LHCN-M2 (cell line): Measurements from ENCODE around the gene CCL17. TPM values are rescaled to one million over a fixed set of nuclear protein-coding genes. Genes with fewer than 3 reads are reported as not detected.
"Not testable (repeated sequence)": the region's sequence is repeated elsewhere in the genome, so short reads cannot be mapped to it uniquely, and the experiment has no call there.

Experiments
- DNase-seq: peaks from one replicate; pipeline ENCODE4 v3.0.0-alpha.2; 2012; ENCODE audit warnings: low read depth
- total RNA-seq: library from RNA; depleted of rRNA; stranded (reverse); fragments of >200 nt; gene quantifications from 2 replicates; pipeline ENCODE4 v1.2.3, GENCODE V29; 2014

The CCL17 gene
- total RNA-seq, 1 experiment from 2014 or later = not detected

GRCh38 chr16:57395026-57395425 is 9.5 kb upstream of the CCL17 start:
- DNase-seq = no peak

DNA sequence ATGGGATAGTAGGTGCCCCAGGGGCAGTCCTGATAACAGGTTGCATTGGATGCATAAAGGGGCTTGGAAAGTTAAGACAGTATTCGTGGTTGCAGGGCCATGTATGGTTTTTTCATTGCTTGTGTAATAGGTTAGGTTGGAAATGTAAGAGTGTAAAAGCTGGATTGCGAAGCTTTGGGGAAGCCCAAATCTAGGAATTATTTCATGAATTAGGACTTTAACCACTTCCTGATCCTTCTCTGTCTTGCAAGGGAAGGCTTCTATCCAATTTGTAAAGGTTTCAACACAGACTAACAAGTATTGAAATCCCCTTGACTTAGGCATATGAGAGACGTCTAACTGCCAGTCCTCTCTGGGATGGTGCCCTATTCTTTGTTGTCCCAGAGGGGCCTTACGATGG is 7.8 kb upstream of the CCL17 start:
- no peak for DNase-seq

GRCh38 chr16:57397493-57397892 is 7.1 kb upstream of the CCL17 start:
- not testable (repeated sequence) for DNase-seq

DNA sequence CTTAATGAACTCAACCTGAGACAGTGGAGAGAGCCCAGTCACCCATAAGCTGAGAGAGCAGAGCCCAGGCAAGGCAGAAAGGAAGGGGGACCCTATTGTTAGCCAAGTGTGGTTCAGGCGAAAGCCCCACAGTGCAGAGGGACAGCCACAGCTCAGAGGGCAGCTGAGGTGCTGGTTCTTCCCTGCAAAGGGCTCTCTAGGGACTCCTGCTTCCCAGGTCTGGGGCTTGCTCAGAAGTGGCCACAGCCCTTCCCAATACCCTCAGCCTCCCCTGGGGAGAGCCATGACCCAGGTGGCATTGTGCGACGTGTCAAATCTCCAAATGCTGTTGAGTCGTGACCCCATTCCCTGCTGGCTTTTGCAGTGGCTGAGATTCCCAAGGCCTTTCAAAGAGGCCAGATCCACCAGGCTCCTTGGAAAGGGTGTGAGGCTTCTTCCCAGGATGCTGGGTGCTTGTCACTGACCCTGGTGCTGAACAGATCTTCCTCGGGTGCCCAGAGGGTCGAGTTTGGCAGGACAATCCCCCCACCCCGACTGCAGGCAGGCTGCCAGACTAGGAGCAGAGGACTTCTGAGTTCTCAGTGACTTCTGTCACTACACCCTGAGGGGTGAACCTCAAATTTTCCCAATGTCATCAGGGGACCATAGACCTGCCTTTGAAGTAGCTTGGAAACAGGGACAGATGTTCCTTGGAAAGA is 2.5 kb upstream of the CCL17 start:
- no peak for DNase-seq

- no peak for DNase-seq
These were observed 530 bp downstream of the CCL17 start for GRCh38 chr16:57405097-57405496.

DNA sequence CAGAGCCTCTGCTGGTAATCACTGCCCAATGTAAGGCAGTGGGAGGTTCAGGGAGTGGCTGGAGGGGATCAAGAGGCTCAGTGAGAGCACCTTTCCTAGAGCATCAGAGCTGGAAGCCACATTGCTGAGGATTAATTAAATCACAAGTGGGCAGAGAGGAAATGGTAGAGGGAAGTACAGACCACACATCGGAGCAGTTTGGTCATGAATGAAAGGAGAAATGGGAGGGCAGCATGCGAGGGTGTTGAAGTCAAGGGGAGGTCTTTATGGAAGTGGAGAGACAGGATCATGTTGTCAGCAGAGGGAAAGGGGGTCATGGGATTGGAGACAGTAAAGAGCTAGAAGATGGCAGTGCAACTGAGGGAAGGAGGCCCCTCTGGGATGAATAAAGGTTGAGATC is 2.3 kb downstream of the CCL17 start:
- no peak for DNase-seq

DNA sequence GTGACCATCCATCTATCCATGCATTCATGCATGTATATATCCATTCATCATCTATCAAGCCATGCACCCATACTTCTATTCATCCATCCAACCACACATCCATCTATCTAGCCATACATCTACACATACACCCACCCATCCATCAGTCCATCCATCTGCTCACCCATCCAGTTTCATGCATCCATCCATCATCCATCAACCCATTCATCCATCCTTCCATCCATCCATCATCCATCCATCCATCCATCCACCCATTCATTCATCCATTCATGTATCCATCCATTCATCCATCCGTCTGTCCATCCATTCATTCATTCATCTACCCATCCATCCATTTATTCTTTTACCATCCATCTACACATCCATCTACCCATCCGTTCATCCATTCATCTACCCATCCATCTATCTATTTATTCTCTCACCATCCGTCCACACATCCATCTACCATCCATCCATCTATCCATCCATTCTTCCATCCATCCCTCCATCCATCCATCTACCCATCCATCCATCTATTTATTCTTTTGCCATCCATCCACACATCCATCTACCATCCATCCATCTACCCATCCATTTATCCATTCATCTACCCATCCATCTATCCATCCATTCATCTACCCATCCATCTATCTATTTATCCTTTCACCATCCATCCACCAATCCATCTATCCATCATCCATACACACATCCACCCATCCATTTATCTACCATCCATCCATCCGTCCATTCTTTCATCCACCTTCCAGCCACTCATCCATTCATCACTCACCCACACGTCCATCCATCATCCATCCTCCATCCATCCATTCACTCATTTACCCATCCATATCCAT is 3.2 kb downstream of the CCL17 start:
- DNase-seq = no peak

GRCh38 chr16:57409065-57409464 is 4.5 kb downstream of the CCL17 start:
- DNase-seq = no peak

- DNase-seq = peak; percentile 32
These were observed 5.5 kb downstream of the CCL17 start for GRCh38 chr16:57409870-57410587.

DNA sequence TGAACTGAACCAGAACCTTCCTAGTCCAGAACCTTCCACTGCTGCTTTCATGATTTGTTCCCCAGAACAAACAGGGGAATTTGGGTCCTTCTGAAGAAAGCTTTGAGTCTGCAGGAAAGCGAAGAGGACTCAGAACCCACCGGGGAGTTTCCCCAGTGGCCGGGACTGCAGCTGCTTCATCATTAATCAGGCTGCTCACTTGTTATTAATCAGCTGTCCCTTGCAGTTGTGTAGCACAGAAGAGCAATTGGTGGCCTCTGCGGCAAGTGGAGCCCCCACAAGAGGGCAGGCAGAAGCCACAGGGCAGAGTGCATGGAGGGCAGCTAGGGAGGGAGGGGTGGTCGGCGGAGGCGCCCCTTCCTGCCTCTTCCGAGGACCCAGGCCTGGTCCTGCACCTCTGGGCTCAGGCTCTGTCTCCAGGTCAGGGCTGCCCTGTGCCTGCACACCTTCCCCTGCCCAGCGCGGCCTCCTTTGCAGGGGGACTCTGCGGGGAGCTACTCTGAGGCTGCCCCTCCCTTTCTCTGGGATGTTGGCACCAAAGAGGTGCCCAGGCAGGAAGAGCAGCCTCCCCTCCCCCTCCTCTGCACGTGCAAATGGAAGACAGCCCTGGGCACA is 6.9 kb downstream of the CCL17 start:
- peak; percentile 65 for DNase-seq

GRCh38 chr16:57412584-57412983 is 8.0 kb downstream of the CCL17 start:
- DNase-seq = no peak

DNA sequence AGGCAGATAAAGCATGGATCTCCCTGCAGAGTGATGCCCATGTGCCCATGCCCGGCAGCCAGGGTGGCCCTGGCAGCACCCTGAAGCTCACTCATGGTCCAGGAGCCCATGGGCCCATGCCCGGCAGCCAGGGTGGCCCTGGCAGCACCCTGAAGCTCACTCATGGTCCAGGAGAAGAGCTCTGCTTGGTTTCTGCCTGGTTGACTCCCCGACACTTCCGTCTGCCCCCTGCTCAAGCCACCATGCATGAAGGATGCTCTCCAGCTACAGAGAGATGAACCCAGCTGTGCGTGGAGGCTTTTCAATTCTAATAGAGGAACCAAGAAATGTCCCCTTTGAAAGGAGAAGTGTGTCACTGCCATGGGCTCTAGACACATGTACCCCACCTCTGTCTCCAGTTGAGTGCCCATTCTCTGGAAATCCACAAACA is 8.7 kb downstream of the CCL17 start:
- DNase-seq = no peak

GRCh38 chr16:57413733-57414132 is 9.2 kb downstream of the CCL17 start:
- DNase-seq = no peak

DNA sequence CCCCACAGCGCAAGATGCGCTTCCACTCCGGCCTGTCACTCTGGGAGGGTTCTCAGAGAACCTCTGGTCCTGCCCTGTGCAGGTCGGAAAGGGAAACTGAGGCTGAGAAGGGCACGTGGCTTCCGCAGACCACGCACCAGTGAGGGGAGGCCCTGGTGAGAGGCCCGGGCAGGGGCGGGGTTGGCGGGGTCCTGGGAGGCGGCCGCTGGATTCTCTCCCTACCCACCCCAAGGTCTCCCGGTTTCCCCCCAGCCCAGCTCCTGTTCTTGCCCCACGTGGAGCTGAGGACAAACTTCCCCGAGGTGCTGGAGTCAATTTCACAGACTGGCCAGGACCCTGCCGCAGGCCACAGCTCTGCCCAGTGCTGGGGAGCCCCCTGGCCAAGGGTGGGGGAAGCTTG is 11.5 kb downstream of the CCL17 start:
- no peak for DNase-seq

DNA sequence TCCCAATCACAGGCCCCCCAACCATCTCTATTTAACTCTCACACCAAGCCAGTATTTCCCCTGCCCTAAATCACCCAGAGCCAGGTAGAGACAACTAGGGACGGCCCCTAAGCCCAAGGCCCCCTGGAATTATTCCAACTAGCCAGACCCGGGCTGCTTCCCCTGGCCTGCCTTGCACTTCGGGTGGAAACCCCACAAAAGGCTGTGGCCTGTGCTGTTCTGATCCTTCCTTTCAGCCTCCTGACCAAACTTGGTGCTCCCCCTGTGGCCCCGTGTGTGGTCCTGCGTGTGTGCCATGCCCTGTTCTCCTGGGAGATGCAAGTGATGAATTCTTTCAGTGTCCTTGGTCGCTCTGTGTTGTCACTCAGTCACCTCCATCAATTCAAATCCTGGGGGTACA is 14.9 kb downstream of the CCL17 start:
- DNase-seq = no peak

- peak; percentile 73 for DNase-seq
These were observed 17.7 kb downstream of the CCL17 start for GRCh38 chr16:57422026-57422944.

- no peak for DNase-seq
These were observed 18.6 kb downstream of the CCL17 start for GRCh38 chr16:57423152-57423551.

- no peak for DNase-seq
These were observed 20.0 kb downstream of the CCL17 start for GRCh38 chr16:57424583-57424982.

DNA sequence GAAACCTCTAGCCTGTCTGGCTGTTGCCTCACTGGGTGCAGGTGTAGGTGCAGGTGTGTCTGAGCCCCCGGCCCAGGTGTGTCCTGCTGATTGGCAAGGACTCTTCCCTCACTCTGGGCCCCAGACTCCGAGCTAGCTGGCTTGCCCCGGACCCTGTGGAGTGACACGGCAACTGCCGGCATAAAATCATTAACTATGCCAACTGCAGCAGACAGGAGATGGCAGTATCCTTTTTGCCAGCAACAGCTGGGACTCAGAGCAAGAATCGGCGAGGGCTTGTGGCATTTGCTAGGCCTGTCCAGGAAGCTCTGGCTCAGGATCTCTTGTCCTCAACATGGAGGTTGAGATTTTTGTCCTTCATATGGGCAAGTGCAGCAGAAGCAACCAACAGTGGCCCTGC is 21.8 kb downstream of the CCL17 start:
- DNase-seq = no peak

- DNase-seq = no peak
These were observed 22.7 kb downstream of the CCL17 start for GRCh38 chr16:57427307-57427706.

- no peak for DNase-seq
These were observed 23.3 kb downstream of the CCL17 start for GRCh38 chr16:57427824-57428223.
